Endothelial cell of umbilical vein (primary cell): ENCODE data around the gene ZBTB20. TPM values are rescaled to one million over a fixed set of nuclear protein-coding genes. Genes with fewer than 3 reads are reported as not detected.

Experiments
- BruUV-seq: library from RNA; stranded (reverse); fragments of 400-500 nt; replicated peaks from 2 replicates; lab custom pipeline; 2021; lab: Mats Ljungman, UMichigan
- CTCF ChIA-PET: fragments of 300-600, 350-600 bp; sonication (Branson Sonifier 250); formaldehyde crosslinking; loops from one replicate; lab custom pipeline; 2021; ENCODE audit warnings: antibody characterized with exemption, inconsistent platforms; lab: Charles Lee
- POLR2A ChIA-PET: fragments of 300-600, 350-600 bp; sonication (Branson Sonifier 250); formaldehyde crosslinking; loops from one replicate; lab custom pipeline; 2021; ENCODE audit warnings: antibody characterized with exemption, inconsistent platforms; lab: Charles Lee
- DNase-seq: peaks from one replicate; pipeline ENCODE4 v3.0.0-alpha.2; 2011; ENCODE audit warnings: low read depth, low spot score
- FAIRE-seq: peaks from 2 replicates; lab custom pipeline; 2011; peaks lifted over from hg19 to GRCh38; lab: Jason Lieb, UNC
- H2AFZ ChIP-seq: 2 replicates; pipeline ENCODE4 v1.6.0; 2012; ENCODE audit warnings: low read depth, low read length, control low read depth, inconsistent platforms
- H3K27ac ChIP-seq: 2 replicates; pipeline ENCODE4 v1.5.1; 2011; ENCODE audit warnings: low read depth, mild to moderate bottlenecking, control low read depth, low read length, moderate library complexity; ENCODE audit not compliant: insufficient read depth
- H3K27me3 ChIP-seq, 2 experiments: 2 replicates each; pipeline versions ENCODE4 v1.6.0 to v1.6.1; 2011; ENCODE audit warnings: low read length in 2 of 2, mixed read lengths in 1 of 2; ENCODE audit not compliant: control insufficient read depth in 2 of 2, insufficient read depth in 2 of 2
- H3K36me3 ChIP-seq, 2 experiments: 2 replicates in 1 of 2; 3 replicates in 1 of 2; pipeline ENCODE4 v1.5.1; 2011; ENCODE audit warnings: low read length in 2 of 2, mild to moderate bottlenecking in 1 of 2, moderate library complexity in 1 of 2; ENCODE audit not compliant: control insufficient read depth in 2 of 2, insufficient read depth in 2 of 2; ENCODE audit errors: extremely low read depth in 1 of 2
- H3K4me1 ChIP-seq: 3 replicates; pipeline ENCODE4 v1.5.1; 2011; ENCODE audit warnings: mild to moderate bottlenecking, low read length; ENCODE audit not compliant: control insufficient read depth, insufficient read depth; ENCODE audit errors: extremely low read depth
- H3K4me2 ChIP-seq: 2 replicates; pipeline ENCODE4 v1.6.1; 2011; ENCODE audit warnings: low read length, control low read depth, mixed read lengths; ENCODE audit not compliant: insufficient read depth
- H3K4me3 ChIP-seq, 3 experiments: fragments of 200-600 bp in 1 of 3; sonication (generic), shearing (Covaris generic) in 1 of 3; replicated peaks in 1 of 3; 2 replicates each; pipeline ENCODE4 v1.5.1; 2011 to 2016; ENCODE audit warnings: control low read depth in 3 of 3, low read length in 3 of 3, mild to moderate bottlenecking in 2 of 3, inconsistent platforms in 1 of 3, low read depth in 1 of 3, moderate library complexity in 1 of 3; ENCODE audit not compliant: insufficient read depth in 1 of 3
- H3K79me2 ChIP-seq: 2 replicates; pipeline ENCODE4 v1.6.0; 2012; ENCODE audit warnings: low read length, inconsistent platforms; ENCODE audit not compliant: control insufficient read depth, insufficient read depth
- H3K9ac ChIP-seq: replicated peaks from 2 replicates; pipeline ENCODE3; 2011; ENCODE audit warnings: low read length, control low read depth; ENCODE audit not compliant: insufficient read depth; ENCODE audit errors: extremely low read depth
- H3K9me1 ChIP-seq: replicated peaks from 3 replicates; pipeline ENCODE4 v1.6.0; 2011; ENCODE audit warnings: mild to moderate bottlenecking, low read length; ENCODE audit not compliant: control insufficient read depth, insufficient read depth; ENCODE audit errors: extremely low read depth
- H3K9me3 ChIP-seq: replicated peaks from 2 replicates; pipeline ENCODE4 v1.5.1; 2012; ENCODE audit warnings: low read length, inconsistent platforms; ENCODE audit not compliant: control insufficient read depth, insufficient read depth
- H4K20me1 ChIP-seq: replicated peaks from 2 replicates; pipeline ENCODE3; 2011; ENCODE audit warnings: mild to moderate bottlenecking, low read length; ENCODE audit not compliant: control insufficient read depth, insufficient read depth; ENCODE audit errors: extremely low read depth
- EZH2 ChIP-seq: IDR thresholded peaks from 2 replicates; pipeline ENCODE4 v1.6.1; 2012; ENCODE audit warnings: borderline replicate concordance, low read depth, mild to moderate bottlenecking, moderate library complexity, low read length, inconsistent platforms; ENCODE audit not compliant: severe bottlenecking
- FOS ChIP-seq: IDR thresholded peaks from 2 replicates; pipeline ENCODE4 v1.6.1; 2011; ENCODE audit warnings: mild to moderate bottlenecking, low read length, moderate library complexity, borderline replicate concordance; ENCODE audit not compliant: insufficient read depth
- GATA2 ChIP-seq: IDR thresholded peaks from 2 replicates; pipeline ENCODE4 v1.7.0; 2011; ENCODE audit warnings: low read depth, mild to moderate bottlenecking, moderate library complexity, mixed read lengths, low read length; ENCODE audit not compliant: insufficient read length, insufficient read depth
- JUN ChIP-seq: IDR thresholded peaks from 2 replicates; pipeline ENCODE4 v1.6.1; 2011; ENCODE audit warnings: borderline replicate concordance, low read depth; ENCODE audit not compliant: insufficient read length, insufficient read depth
- MYC ChIP-seq: IDR thresholded peaks from one replicate; pipeline ENCODE4 v1.6.1; 2011; ENCODE audit warnings: mild to moderate bottlenecking, low read depth, low read length
- POLR2A ChIP-seq: IDR thresholded peaks from 2 replicates; pipeline ENCODE4 v1.6.1; 2012; ENCODE audit warnings: low read depth, mild to moderate bottlenecking, control low read depth, low read length
- POLR2AphosphoS5 ChIP-seq: IDR thresholded peaks from 2 replicates; pipeline ENCODE4 v1.6.1; 2012; ENCODE audit warnings: low read depth, mild to moderate bottlenecking, control low read depth, low read length, moderate library complexity; ENCODE audit not compliant: insufficient read depth
- dilution Hi-C: fragments of 300-500 bp; cut with MboI; formaldehyde crosslinking; loops from one replicate; pipeline ENCODE4 v1.15.0; 2019; ENCODE audit warnings: low sequenced_read_pairs; ENCODE audit not compliant: extremely low pct_ligation_motif_present
- intact Hi-C: fragments of 100-400 bp; cut with micrococcal nuclease; formaldehyde crosslinking; loops from one replicate; pipeline ENCODE4 v1.10.0; 2022
- polyA plus RNA-seq, 4 experiments: library from polyadenylated mRNA; depleted of rRNA in 3 of 4; stranded (reverse) in 3 of 4; unstranded in 1 of 4; fragments of >200 nt; gene quantifications; 2 replicates each; pipeline versions ENCODE4 v1.2.1 to v1.2.3, GENCODE V29; 2011 to 2012; ENCODE audit warnings: missing spikeins in 1 of 4
- total RNA-seq: library from RNA; stranded (reverse); gene quantifications from 2 replicates; pipeline ENCODE4 v1.2.3, GENCODE V29; 2021
- TF ChIP-seq, protein P1 (sequence below), 2 donors: IDR thresholded peaks; 1 replicate in 1 of 2; 2 replicates in 1 of 2; pipeline ENCODE4 v1.5.1; 2011; ENCODE audit warnings: low read length in 2 of 2, mild to moderate bottlenecking in 2 of 2, moderate library complexity in 2 of 2, control low read depth in 1 of 2, inconsistent platforms in 1 of 2, low read depth in 1 of 2; ENCODE audit not compliant: insufficient read depth in 1 of 2; ENCODE audit errors: extremely low read depth in 1 of 2
- TF ChIP-seq, protein P2 (sequence below): IDR thresholded peaks from 2 replicates; pipeline ENCODE4 v1.6.1; 2011; ENCODE audit not compliant: insufficient read depth, insufficient read length

Gene ZBTB20
- total and polyA plus RNA-seq, 2 donors (not counting 3 experiments of a cell fraction or from before 2014, with no cell fraction given) = 2.1 to 20.5 TPM

- TF ChIP-seq JUN (peak; percentile 41), POLR2A (no peak)
- Histone ChIP-seq H3K27ac (no peak overlapping the region), H3K4me3 (no peak overlapping the region), H3K27me3 (no peaks in the 10 kb centered on the region), H3K36me3 (no peaks in the 10 kb centered on the region), H2AFZ (no peak overlapping the region), H3K4me1 (peaks cover 3% of the 10 kb centered on the region), H3K4me2 (no peak overlapping the region), H3K9ac (no peak overlapping the region), H3K9me1 (no peaks in the 10 kb centered on the region), H3K9me3 (no peaks in the 10 kb centered on the region), H4K20me1 (no peaks in the 10 kb centered on the region), H3K79me2 (no peaks in the 10 kb centered on the region)
- dilution Hi-C loops = no loop called here
- CTCF ChIA-PET = interaction anchor here (1.9 to 2.3 kb wide), 2 partner anchors 7 to 27 kb away, joined by 5 to 20 read pairs; no protein-coding TSS in a partner anchor
- intact Hi-C loops = loop anchor here (10.0 kb wide), 2 partner anchors 566 to 676 kb away; no protein-coding TSS in a partner anchor
- FAIRE-seq = peak; percentile 26
- BruUV-seq = no TSS peak
- peak; percentile 74 for DNase-seq
- POLR2A ChIA-PET = no interaction called here
These were observed 735.9 kb downstream of the ZBTB20 start for GRCh38 chr3:114411190-114411668.

DNA sequence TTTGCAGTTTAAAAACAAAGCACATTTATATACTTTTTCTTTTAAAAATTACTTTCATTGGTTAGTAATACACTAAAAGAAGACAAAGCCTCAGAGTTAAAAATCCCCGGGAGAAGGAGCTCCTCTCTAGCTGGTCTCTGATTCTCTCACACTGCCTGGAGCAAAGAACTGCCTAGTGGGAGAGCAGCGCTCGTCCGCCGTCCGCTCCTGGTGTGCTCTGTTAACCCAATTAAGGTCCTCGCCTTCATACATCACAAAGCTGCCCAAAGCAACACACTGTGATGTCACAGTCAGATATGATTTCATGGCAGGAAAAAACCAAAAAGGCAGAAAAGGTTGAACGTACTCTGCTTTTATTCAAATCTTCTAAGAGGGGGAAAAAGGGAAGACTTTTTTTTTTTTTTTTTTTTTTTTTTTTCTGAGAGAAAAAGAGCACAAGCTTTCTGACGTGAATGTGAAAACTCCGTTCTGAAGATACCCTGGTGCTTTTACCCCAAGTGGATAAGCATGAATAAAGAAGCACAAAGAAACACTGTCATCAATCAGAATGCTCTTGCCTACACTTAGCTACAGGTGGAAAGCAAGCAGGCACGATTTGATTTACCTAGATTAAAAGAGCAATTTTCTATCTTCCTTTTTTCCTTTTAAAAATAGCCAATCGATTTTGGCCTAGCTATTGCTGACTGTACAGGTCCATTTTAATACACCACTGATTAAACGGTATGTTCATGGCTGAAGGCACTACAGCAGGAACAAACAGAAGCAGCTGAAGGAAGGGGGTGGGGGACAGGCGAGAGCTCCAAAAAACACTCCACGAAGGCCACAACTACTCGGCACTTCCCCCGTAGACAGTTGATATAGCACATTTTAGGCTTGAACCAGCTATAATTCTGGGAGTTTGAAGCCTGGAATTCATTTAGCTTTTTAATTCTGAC, 738.1 kb downstream of the ZBTB20 start:
- Histone ChIP-seq H4K20me1 (no peaks in the 10 kb centered on the region), H3K36me3 (no peaks in the 10 kb centered on the region), H3K4me3 (no peak overlapping the region), H3K27ac (no peak overlapping the region), H3K4me1 (peaks cover 9% of the 10 kb centered on the region), H3K27me3 (no peaks in the 10 kb centered on the region), H3K9ac (no peak overlapping the region), H3K9me1 (no peaks in the 10 kb centered on the region), H3K4me2 (no peak overlapping the region), H3K9me3 (no peaks in the 10 kb centered on the region), H2AFZ (no peak overlapping the region), H3K79me2 (no peaks in the 10 kb centered on the region)
- intact Hi-C loops = no loop called here
- dilution Hi-C loops = no loop called here
- BruUV-seq = no TSS peak
- FAIRE-seq = no peak
- TF ChIP-seq POLR2A (no peak), MYC (no peak), POLR2AphosphoS5 (no peak), EZH2 (no peak), FOS (no peak), GATA2 (no peak), JUN (no peak)
- TF ChIP-seq, protein P1, sequence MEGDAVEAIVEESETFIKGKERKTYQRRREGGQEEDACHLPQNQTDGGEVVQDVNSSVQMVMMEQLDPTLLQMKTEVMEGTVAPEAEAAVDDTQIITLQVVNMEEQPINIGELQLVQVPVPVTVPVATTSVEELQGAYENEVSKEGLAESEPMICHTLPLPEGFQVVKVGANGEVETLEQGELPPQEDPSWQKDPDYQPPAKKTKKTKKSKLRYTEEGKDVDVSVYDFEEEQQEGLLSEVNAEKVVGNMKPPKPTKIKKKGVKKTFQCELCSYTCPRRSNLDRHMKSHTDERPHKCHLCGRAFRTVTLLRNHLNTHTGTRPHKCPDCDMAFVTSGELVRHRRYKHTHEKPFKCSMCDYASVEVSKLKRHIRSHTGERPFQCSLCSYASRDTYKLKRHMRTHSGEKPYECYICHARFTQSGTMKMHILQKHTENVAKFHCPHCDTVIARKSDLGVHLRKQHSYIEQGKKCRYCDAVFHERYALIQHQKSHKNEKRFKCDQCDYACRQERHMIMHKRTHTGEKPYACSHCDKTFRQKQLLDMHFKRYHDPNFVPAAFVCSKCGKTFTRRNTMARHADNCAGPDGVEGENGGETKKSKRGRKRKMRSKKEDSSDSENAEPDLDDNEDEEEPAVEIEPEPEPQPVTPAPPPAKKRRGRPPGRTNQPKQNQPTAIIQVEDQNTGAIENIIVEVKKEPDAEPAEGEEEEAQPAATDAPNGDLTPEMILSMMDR (IDR thresholded peaks at IDR 0.05; ENCODE audit: extremely low read depth in 1 of 2, insufficient read depth in 1 of 2, low read depth in 1 of 2, low read length in 2 of 2) = no peak
- TF ChIP-seq, protein P2, sequence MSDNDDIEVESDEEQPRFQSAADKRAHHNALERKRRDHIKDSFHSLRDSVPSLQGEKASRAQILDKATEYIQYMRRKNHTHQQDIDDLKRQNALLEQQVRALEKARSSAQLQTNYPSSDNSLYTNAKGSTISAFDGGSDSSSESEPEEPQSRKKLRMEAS = no peak
- no peak for DNase-seq
- CTCF ChIA-PET = interaction anchor here (0.9 to 2.3 kb wide), 6 partner anchors 9 to 118 kb away, joined by 3 to 20 read pairs (median 4); no protein-coding TSS in a partner anchor
- POLR2A ChIA-PET = no interaction called here
